ENCODE data around the gene SLAMF9.

- no peak for TF ChIP-seq CTCF (conservative IDR thresholded peaks at IDR 0.05; ENCODE audit: low read length)
- no peak for TF ChIP-seq EZH2phosphoT487 (IDR thresholded peaks at IDR 0.05; ENCODE audit: borderline replicate concordance)
Measured at GRCh38 chr1:159927849-159928431, 26.1 kb downstream of the SLAMF9 start.
